HEK293 (cell line): ENCODE measurements around the gene COX7A1.

Source experiments
- KLF16 ChIP-seq: fragments of 450-650 bp; formaldehyde crosslinking; IDR thresholded peaks from 2 replicates; pipeline ENCODE4 v1.5.1; 2017; ENCODE audit warnings: missing biosample characterization, missing genetic modification characterization
- TF ChIP-seq, protein P1 (sequence below): fragments of 450-650 bp; formaldehyde crosslinking; IDR thresholded peaks from 2 replicates; pipeline ENCODE4 v1.5.1; 2016; ENCODE audit warnings: missing biosample characterization, missing genetic modification characterization
- TF ChIP-seq, protein P2 (sequence below): fragments of 450-650 bp; formaldehyde crosslinking; IDR thresholded peaks from 2 replicates; pipeline ENCODE4 v1.5.1; 2016; ENCODE audit warnings: missing biosample characterization, missing genetic modification characterization

DNA sequence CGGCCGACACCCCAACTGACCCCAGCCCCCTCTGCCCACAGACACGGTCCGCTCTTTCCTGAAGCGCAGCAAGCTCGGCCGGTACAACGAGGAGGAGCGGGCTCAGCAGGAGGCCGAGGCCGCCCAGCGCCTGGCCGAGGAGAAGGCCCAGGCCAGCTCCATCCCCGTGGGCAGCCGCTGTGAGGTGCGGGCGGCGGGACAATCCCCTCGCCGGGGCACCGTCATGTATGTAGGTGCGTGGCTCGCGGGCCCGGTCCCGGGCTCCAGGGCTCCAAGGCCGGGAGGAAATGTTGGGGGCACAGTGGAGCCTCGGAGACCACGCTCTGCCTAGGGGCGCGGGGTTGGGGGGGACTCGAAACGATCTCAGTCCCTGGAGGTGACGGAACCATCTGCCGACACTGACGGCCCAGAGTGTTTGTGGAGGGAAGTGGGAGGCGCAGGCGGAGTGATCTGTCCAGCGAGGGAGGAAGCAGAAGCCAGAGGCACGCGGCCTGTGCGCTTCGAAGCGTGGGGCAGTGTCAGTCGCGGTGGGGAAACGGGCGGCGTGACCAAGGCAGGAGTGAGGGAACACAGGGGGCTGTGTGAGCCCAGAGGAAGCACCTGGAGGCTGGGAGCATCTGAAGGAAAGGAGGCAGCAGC lies 30.6 kb downstream of the COX7A1 start:
- TF ChIP-seq, protein P1, sequence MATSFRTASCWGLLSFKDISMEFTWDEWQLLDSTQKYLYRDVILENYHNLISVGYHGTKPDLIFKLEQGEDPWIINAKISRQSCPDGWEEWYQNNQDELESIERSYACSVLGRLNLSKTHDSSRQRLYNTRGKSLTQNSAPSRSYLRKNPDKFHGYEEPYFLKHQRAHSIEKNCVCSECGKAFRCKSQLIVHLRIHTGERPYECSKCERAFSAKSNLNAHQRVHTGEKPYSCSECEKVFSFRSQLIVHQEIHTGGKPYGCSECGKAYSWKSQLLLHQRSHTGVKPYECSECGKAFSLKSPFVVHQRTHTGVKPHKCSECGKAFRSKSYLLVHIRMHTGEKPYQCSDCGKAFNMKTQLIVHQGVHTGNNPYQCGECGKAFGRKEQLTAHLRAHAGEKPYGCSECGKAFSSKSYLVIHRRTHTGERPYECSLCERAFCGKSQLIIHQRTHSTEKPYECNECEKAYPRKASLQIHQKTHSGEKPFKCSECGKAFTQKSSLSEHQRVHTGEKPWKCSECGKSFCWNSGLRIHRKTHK (tag by site-specific recombination), result no peak
- TF ChIP-seq, protein P2, sequence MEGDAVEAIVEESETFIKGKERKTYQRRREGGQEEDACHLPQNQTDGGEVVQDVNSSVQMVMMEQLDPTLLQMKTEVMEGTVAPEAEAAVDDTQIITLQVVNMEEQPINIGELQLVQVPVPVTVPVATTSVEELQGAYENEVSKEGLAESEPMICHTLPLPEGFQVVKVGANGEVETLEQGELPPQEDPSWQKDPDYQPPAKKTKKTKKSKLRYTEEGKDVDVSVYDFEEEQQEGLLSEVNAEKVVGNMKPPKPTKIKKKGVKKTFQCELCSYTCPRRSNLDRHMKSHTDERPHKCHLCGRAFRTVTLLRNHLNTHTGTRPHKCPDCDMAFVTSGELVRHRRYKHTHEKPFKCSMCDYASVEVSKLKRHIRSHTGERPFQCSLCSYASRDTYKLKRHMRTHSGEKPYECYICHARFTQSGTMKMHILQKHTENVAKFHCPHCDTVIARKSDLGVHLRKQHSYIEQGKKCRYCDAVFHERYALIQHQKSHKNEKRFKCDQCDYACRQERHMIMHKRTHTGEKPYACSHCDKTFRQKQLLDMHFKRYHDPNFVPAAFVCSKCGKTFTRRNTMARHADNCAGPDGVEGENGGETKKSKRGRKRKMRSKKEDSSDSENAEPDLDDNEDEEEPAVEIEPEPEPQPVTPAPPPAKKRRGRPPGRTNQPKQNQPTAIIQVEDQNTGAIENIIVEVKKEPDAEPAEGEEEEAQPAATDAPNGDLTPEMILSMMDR (tag by site-specific recombination), result no peak
- TF ChIP-seq KLF16 (tag by site-specific recombination), result no peak
